ENCODE results near the gene SLC38A10. TPM values are rescaled to one million over a fixed set of nuclear protein-coding genes. Genes with fewer than 3 reads are reported as not detected.
A peak's percentile ranks its signal among the peaks of the same experiment; 100 is the strongest.

The SLC38A10 gene
- polyA plus RNA-seq, 1 of the 3 experiments (the other 2 are of a cell fraction): 82.2 TPM

GRCh38 chr17:81331527-81332043 lies 36.5 kb upstream of the SLC38A10 start (continued):
- TF ChIP-seq GATA2 (CRISPR knock-in tag; IDR thresholded peaks at IDR 0.05): peak; percentile 93

GRCh38 chr17:81330884-81331245 lies 35.8 kb upstream of the SLC38A10 start:
- Histone ChIP-seq H3K4me2 (no peak overlapping the region), H4K20me1 (ENCODE audit: insufficient read depth) (no peaks in the 10 kb centered on the region), H3F3A (replicated peaks; ENCODE audit: insufficient read depth) (peaks cover 10% of the 10 kb centered on the region), H2AFZ (ENCODE audit: low read depth) (no peak overlapping the region), H3K9ac (no peak overlapping the region), H3K27me3 (ENCODE audit: insufficient read depth) (no peaks in the 10 kb centered on the region), H3K27ac (ENCODE audit: low read depth in 2 of 2, low read length in 1 of 2) (peak overlapping the region in 1 of 2 experiments; percentile 97; a peak in 2 of 4 replicates), H3K9me2 (no peaks in the 10 kb centered on the region), H3K4me3 (ENCODE audit: low read depth in 2 of 2, low read length in 1 of 2) (no peak overlapping the region), H3K36me3 (replicated peaks in 1 of 2; ENCODE audit: control insufficient read depth in 1 of 2, insufficient read depth in 2 of 2, low read length in 1 of 2) (no peaks in the 10 kb centered on the region), H3K79me2 (ENCODE audit: insufficient read depth) (no peaks in the 10 kb centered on the region), H3K4me1 (ENCODE audit: control insufficient read depth in 1 of 2, insufficient read depth in 2 of 2, low read depth in 1 of 2, low read length in 1 of 2) (peaks cover 19 to 82% of the 10 kb centered on the region in 2 experiments), H3K9me3 (no peaks in the 10 kb centered on the region)
- TF ChIP-seq, protein P1, sequence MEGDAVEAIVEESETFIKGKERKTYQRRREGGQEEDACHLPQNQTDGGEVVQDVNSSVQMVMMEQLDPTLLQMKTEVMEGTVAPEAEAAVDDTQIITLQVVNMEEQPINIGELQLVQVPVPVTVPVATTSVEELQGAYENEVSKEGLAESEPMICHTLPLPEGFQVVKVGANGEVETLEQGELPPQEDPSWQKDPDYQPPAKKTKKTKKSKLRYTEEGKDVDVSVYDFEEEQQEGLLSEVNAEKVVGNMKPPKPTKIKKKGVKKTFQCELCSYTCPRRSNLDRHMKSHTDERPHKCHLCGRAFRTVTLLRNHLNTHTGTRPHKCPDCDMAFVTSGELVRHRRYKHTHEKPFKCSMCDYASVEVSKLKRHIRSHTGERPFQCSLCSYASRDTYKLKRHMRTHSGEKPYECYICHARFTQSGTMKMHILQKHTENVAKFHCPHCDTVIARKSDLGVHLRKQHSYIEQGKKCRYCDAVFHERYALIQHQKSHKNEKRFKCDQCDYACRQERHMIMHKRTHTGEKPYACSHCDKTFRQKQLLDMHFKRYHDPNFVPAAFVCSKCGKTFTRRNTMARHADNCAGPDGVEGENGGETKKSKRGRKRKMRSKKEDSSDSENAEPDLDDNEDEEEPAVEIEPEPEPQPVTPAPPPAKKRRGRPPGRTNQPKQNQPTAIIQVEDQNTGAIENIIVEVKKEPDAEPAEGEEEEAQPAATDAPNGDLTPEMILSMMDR (IDR thresholded peaks at IDR 0.05): no peak
- POLR2A ChIA-PET: interaction anchor here (0.6 to 1.6 kb wide), 13 partner anchors 8 to 106 kb away, joined by 3 to 14 read pairs (median 3); partner anchors contain the start of genes BAHCC1, NDUFAF8, SLC38A10 and TEPSIN
- WGBS (ENCODE audit: low lambda C conversion rate): 92% methylated on average over 10 of the region's 10 CpGs
- no peak for DNase-seq
- CTCF ChIA-PET: interaction anchor here (0.6 to 15.7 kb wide), 13 partner anchors 8 to 1589 kb away, joined by 3 to 295 read pairs (median 7); partner anchors contain the start of gene SLC38A10

DNA sequence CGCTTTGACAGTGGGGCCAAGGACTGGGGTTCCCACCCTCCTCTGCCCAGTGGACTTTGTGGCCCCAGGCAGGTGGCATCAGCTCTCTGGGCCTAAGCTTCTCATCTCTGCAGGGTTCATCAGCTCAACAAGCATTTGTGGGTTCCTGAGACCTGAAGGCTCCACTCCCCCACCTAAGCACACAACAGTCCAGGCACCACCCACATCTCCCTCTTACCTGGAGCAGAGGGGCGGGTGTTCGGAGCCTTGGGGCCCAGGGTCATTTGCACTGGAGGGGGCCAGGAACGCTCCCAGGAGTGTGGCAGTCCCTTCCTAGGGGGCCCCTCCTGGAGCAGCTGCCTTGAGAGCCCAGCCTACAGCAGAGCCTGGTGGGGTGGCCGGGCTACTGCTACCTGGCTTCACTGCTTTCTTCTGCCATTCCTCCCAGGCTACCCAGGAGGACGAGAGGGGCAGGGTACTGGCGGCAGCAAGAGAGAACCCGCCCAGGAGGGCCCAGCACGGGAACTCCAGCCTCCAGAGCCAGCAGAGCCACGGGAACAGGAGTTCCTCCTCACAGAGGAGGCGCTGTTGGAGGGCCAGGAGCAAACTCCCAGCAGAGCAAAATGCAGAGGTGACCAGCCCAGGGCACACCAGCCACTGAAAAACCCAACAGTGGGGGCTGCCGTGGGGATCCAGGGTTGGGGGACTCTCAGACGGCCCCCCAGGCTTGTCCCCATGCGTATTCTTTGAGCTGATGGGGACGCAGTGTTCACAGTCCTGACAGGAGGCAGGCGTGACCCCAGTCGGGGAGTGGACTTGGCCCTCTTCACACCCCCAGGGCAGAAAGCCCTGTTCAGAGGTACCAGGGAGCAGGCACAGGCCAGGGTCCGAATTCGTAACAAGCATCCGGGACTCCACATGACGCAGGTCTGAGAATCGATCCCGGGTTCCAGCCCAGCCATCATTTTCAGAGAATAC lies 35.1 kb upstream of the SLC38A10 start:
- Histone ChIP-seq H3F3A (replicated peaks; ENCODE audit: insufficient read depth) (peaks cover 10% of the 10 kb centered on the region), H3K79me2 (ENCODE audit: insufficient read depth) (no peaks in the 10 kb centered on the region), H3K4me3 (ENCODE audit: low read depth in 2 of 2, low read length in 1 of 2) (no peak overlapping the region), H3K36me3 (replicated peaks in 1 of 2; ENCODE audit: control insufficient read depth in 1 of 2, insufficient read depth in 2 of 2, low read length in 1 of 2) (no peaks in the 10 kb centered on the region), H3K27me3 (ENCODE audit: insufficient read depth) (no peaks in the 10 kb centered on the region), H3K27ac (ENCODE audit: low read depth in 2 of 2, low read length in 1 of 2) (peak overlapping the region; percentile 63 to 97; a peak in 3 of 4 replicates), H3K4me1 (ENCODE audit: control insufficient read depth in 1 of 2, insufficient read depth in 2 of 2, low read depth in 1 of 2, low read length in 1 of 2) (peaks cover 19 to 80% of the 10 kb centered on the region in 2 experiments), H4K20me1 (ENCODE audit: insufficient read depth) (no peaks in the 10 kb centered on the region), H3K9me2 (no peaks in the 10 kb centered on the region), H3K9ac (no peak overlapping the region; the same call in 1 of the 2 replicates), H2AFZ (ENCODE audit: low read depth) (no peak overlapping the region), H3K9me3 (no peaks in the 10 kb centered on the region), H3K4me2 (peak overlapping the region; percentile 77)
- ChIA-PET CTCF (interaction anchor here (0.7 to 15.7 kb wide), 20 partner anchors 7 to 154 kb away, joined by 3 to 295 read pairs (median 6); partner anchors contain the start of genes BAHCC1 and SLC38A10), POLR2A (interaction anchor here (0.9 to 2.3 kb wide), 12 partner anchors 8 to 90 kb away, joined by 3 to 25 read pairs (median 4); partner anchors contain the start of genes BAHCC1 and SLC38A10)
- DNase-seq: no peak
- 82% methylated on average over 18 of the region's 23 CpGs for WGBS (ENCODE audit: low lambda C conversion rate)
- TF ChIP-seq POLR2AphosphoS5 (IDR thresholded peaks at IDR 0.05; ENCODE audit: low read depth, low read length): no peak
- no peak for TF ChIP-seq SIN3A (IDR thresholded peaks at IDR 0.05; ENCODE audit: borderline replicate concordance, low read depth, low read length)
- TF ChIP-seq RCOR1 (IDR thresholded peaks at IDR 0.05; ENCODE audit: low read length): no peak
- no peak for TF ChIP-seq EP300 (IDR thresholded peaks at IDR 0.05; ENCODE audit: borderline replicate concordance in 1 of 2, low read depth in 1 of 2, low read length in 1 of 2)
- TF ChIP-seq USF2 (IDR thresholded peaks at IDR 0.05; ENCODE audit: borderline replicate concordance, low read depth, low read length): no peak
- TF ChIP-seq NFIC (IDR thresholded peaks at IDR 0.05; ENCODE audit: borderline replicate concordance): no peak
- no peak for TF ChIP-seq MAX (IDR thresholded peaks at IDR 0.05; ENCODE audit: low read depth)
- TF ChIP-seq, protein P2, sequence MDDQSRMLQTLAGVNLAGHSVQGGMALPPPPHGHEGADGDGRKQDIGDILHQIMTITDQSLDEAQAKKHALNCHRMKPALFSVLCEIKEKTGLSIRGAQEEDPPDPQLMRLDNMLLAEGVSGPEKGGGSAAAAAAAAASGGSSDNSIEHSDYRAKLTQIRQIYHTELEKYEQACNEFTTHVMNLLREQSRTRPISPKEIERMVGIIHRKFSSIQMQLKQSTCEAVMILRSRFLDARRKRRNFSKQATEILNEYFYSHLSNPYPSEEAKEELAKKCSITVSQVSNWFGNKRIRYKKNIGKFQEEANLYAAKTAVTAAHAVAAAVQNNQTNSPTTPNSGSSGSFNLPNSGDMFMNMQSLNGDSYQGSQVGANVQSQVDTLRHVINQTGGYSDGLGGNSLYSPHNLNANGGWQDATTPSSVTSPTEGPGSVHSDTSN (IDR thresholded peaks at IDR 0.05): no peak
- TF ChIP-seq FOXJ3 (CRISPR knock-in tag; IDR thresholded peaks at IDR 0.05): no peak
- no peak for TF ChIP-seq RAD21 (IDR thresholded peaks at IDR 0.05; ENCODE audit: low read length)
- TF ChIP-seq EZH2phosphoT487 (IDR thresholded peaks at IDR 0.05; ENCODE audit: borderline replicate concordance, low read depth): no peak
- TF ChIP-seq, protein P3, sequence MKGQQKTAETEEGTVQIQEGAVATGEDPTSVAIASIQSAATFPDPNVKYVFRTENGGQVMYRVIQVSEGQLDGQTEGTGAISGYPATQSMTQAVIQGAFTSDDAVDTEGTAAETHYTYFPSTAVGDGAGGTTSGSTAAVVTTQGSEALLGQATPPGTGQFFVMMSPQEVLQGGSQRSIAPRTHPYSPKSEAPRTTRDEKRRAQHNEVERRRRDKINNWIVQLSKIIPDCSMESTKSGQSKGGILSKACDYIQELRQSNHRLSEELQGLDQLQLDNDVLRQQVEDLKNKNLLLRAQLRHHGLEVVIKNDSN (IDR thresholded peaks at IDR 0.05; ENCODE audit: borderline replicate concordance, low read depth): no peak
- no peak for TF ChIP-seq FOXM1 (IDR thresholded peaks at IDR 0.05; ENCODE audit: low read depth)
- no peak for TF ChIP-seq RFX5 (IDR thresholded peaks at IDR 0.05; ENCODE audit: low read length)

All from SK-N-SH (cell line).